Fibroblast of lung (primary cell): ENCODE measurements around the gene CLASP1. TPM values are rescaled to one million over a fixed set of nuclear protein-coding genes. Genes with fewer than 3 reads are reported as not detected.

Experiments
- DNase-seq, 2 donors: peaks; one replicate each; pipeline versions ENCODE4 v3.0.0 to v3.0.0-alpha.2; 2010; ENCODE audit warnings: low read depth in 2 of 2
- H2AFZ ChIP-seq: 2 replicates; pipeline ENCODE4 v1.5.1; 2012; ENCODE audit warnings: low read length, control low read depth, inconsistent platforms
- H3K27ac ChIP-seq: 2 replicates; pipeline ENCODE4 v1.5.1; 2011; ENCODE audit warnings: low read length, control low read depth; ENCODE audit not compliant: insufficient read depth
- H3K27me3 ChIP-seq: 2 replicates; pipeline ENCODE4 v1.5.1; 2011; ENCODE audit warnings: mild to moderate bottlenecking, low read length; ENCODE audit not compliant: control insufficient read depth, insufficient read depth
- H3K36me3 ChIP-seq: 2 replicates; pipeline ENCODE4 v1.5.1; 2011; ENCODE audit warnings: low read length; ENCODE audit not compliant: control insufficient read depth, insufficient read depth
- H3K4me1 ChIP-seq: 2 replicates; pipeline ENCODE4 v1.5.1; 2011; ENCODE audit warnings: low read length; ENCODE audit not compliant: control insufficient read depth, insufficient read depth; ENCODE audit errors: extremely low read depth
- H3K4me2 ChIP-seq: 2 replicates; pipeline ENCODE4 v1.5.1; 2011; ENCODE audit warnings: low read length, control low read depth; ENCODE audit not compliant: insufficient read depth; ENCODE audit errors: extremely low read depth
- H3K4me3 ChIP-seq, 4 experiments: fragments of 200-600 bp in 1 of 4; sonication (generic) in 1 of 4; replicated peaks in 1 of 4; 2 replicates each; pipeline ENCODE4 v1.5.1; 2011 to 2016; ENCODE audit warnings: low read length in 4 of 4, low read depth in 3 of 4, mild to moderate bottlenecking in 3 of 4, control low read depth in 2 of 4, inconsistent platforms in 1 of 4, mixed read lengths in 1 of 4; ENCODE audit not compliant: insufficient read depth in 1 of 4; ENCODE audit errors: control extremely low read depth in 1 of 4
- H3K79me2 ChIP-seq: 2 replicates; pipeline ENCODE4 v1.5.1; 2012; ENCODE audit warnings: mild to moderate bottlenecking, low read length, inconsistent platforms; ENCODE audit not compliant: control insufficient read depth, insufficient read depth
- H3K9ac ChIP-seq: 2 replicates; pipeline ENCODE4 v1.5.1; 2011; ENCODE audit warnings: mild to moderate bottlenecking, low read length, control low read depth; ENCODE audit not compliant: insufficient read depth
- H3K9me3 ChIP-seq: 2 replicates; pipeline ENCODE4 v1.5.1; 2012; ENCODE audit warnings: low read depth, low read length; ENCODE audit not compliant: control insufficient read depth, insufficient read depth
- H4K20me1 ChIP-seq: 2 replicates; pipeline ENCODE4 v1.5.1; 2011; ENCODE audit warnings: low read length; ENCODE audit not compliant: control insufficient read depth, insufficient read depth; ENCODE audit errors: extremely low read depth
- EZH2 ChIP-seq: IDR thresholded peaks from 2 replicates; pipeline ENCODE4 v1.5.1; 2012; ENCODE audit warnings: low read length, control low read depth, mild to moderate bottlenecking; ENCODE audit errors: missing control alignments
- polyA plus RNA-seq, 2 donors: library from polyadenylated mRNA; depleted of rRNA in 1 of 2; stranded (reverse) in 1 of 2; unstranded in 1 of 2; fragments of >200 nt; gene quantifications; 2 replicates each; pipeline ENCODE4 v1.2.1, GENCODE V29; 2011 to 2012; ENCODE audit warnings: missing spikeins in 1 of 2
- total RNA-seq: library from RNA; depleted of rRNA; stranded (reverse); fragments of >200 nt; gene quantifications from 2 replicates; pipeline ENCODE4 v1.2.1, GENCODE V29; 2014
- TF ChIP-seq, protein P1 (sequence below), 2 donors: IDR thresholded peaks in 1 of 2; conservative IDR thresholded peaks in 1 of 2; 1 replicate in 1 of 2; 2 replicates in 1 of 2; pipeline ENCODE4 v1.5.1; 2011 to 2012; ENCODE audit warnings: low read length in 2 of 2, control low read depth in 1 of 2, inconsistent platforms in 1 of 2, low read depth in 1 of 2, mild to moderate bottlenecking in 1 of 2

Gene CLASP1
- total and polyA plus RNA-seq, 2 donors (not counting 1 experiment from before 2014, with no cell fraction given) = 6.0 to 48.4 TPM

GRCh38 chr2:121603185-121603584 is 46.1 kb downstream of the CLASP1 start:
- Histone ChIP-seq H2AFZ (no peak overlapping the region), H3K36me3 (no peaks in the 10 kb centered on the region), H3K79me2 (peaks cover 8% of the 10 kb centered on the region), H3K27ac (no peak overlapping the region), H3K9me3 (no peaks in the 10 kb centered on the region), H3K4me3 (no peak overlapping the region), H3K27me3 (no peaks in the 10 kb centered on the region), H3K4me2 (no peak overlapping the region), H4K20me1 (no peaks in the 10 kb centered on the region), H3K9ac (no peak overlapping the region), H3K4me1 (no peaks in the 10 kb centered on the region)
- TF ChIP-seq, protein P1, sequence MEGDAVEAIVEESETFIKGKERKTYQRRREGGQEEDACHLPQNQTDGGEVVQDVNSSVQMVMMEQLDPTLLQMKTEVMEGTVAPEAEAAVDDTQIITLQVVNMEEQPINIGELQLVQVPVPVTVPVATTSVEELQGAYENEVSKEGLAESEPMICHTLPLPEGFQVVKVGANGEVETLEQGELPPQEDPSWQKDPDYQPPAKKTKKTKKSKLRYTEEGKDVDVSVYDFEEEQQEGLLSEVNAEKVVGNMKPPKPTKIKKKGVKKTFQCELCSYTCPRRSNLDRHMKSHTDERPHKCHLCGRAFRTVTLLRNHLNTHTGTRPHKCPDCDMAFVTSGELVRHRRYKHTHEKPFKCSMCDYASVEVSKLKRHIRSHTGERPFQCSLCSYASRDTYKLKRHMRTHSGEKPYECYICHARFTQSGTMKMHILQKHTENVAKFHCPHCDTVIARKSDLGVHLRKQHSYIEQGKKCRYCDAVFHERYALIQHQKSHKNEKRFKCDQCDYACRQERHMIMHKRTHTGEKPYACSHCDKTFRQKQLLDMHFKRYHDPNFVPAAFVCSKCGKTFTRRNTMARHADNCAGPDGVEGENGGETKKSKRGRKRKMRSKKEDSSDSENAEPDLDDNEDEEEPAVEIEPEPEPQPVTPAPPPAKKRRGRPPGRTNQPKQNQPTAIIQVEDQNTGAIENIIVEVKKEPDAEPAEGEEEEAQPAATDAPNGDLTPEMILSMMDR (conservative IDR thresholded peaks at IDR 0.05 in 1 of 2, IDR thresholded peaks at IDR 0.05 in 1 of 2; ENCODE audit: low read depth in 1 of 2, low read length in 2 of 2) = no peak
- no peak for TF ChIP-seq EZH2
- DNase-seq = no peak

GRCh38 chr2:121599963-121600651 is 49.2 kb downstream of the CLASP1 start:
- Histone ChIP-seq H2AFZ (no peak overlapping the region), H3K27ac (no peak overlapping the region), H3K4me1 (no peaks in the 10 kb centered on the region), H3K9me3 (no peaks in the 10 kb centered on the region), H3K79me2 (peaks cover 14% of the 10 kb centered on the region), H4K20me1 (no peaks in the 10 kb centered on the region), H3K9ac (no peak overlapping the region), H3K4me2 (no peak overlapping the region), H3K27me3 (no peaks in the 10 kb centered on the region), H3K4me3 (no peak overlapping the region), H3K36me3 (no peaks in the 10 kb centered on the region)
- peak in 1 of 2 donors; percentile 27 for DNase-seq
- TF ChIP-seq EZH2 = no peak
- TF ChIP-seq, protein P1 (conservative IDR thresholded peaks at IDR 0.05 in 1 of 2, IDR thresholded peaks at IDR 0.05 in 1 of 2; ENCODE audit: low read depth in 1 of 2, low read length in 2 of 2) = no peak

GRCh38 chr2:121598087-121598486 is 51.2 kb downstream of the CLASP1 start:
- H3K9ac ChIP-seq = no peak overlapping the region

More at GRCh38 chr2:121598087-121598486, 51.2 kb downstream of the CLASP1 start:
- Histone ChIP-seq H2AFZ (no peak overlapping the region), H3K79me2 (peaks cover 13% of the 10 kb centered on the region), H4K20me1 (no peaks in the 10 kb centered on the region), H3K36me3 (no peaks in the 10 kb centered on the region), H3K4me2 (no peak overlapping the region), H3K27me3 (no peaks in the 10 kb centered on the region), H3K4me1 (no peaks in the 10 kb centered on the region), H3K9me3 (no peaks in the 10 kb centered on the region), H3K27ac (no peak overlapping the region), H3K4me3 (no peak overlapping the region)
- no peak for TF ChIP-seq EZH2
- TF ChIP-seq, protein P1 (conservative IDR thresholded peaks at IDR 0.05 in 1 of 2, IDR thresholded peaks at IDR 0.05 in 1 of 2; ENCODE audit: low read depth in 1 of 2, low read length in 2 of 2) = no peak
- no peak for DNase-seq
